Stimulated activated CD4-positive, alpha-beta T cell treated with anti-CD3 and anti-CD28 coated beads, Interleukin-4, amount 100 ng/mL, for 24 hours (primary cell): ENCODE results near the gene KIF7.
"Not testable (repeated sequence)": the region's sequence is repeated elsewhere in the genome, so short reads cannot be mapped to it uniquely, and the experiment has no call there.

Experiments
- DNase-seq: peaks from one replicate; pipeline ENCODE4 v3.0.0-alpha.2; 2020

KIF7 gene

DNA sequence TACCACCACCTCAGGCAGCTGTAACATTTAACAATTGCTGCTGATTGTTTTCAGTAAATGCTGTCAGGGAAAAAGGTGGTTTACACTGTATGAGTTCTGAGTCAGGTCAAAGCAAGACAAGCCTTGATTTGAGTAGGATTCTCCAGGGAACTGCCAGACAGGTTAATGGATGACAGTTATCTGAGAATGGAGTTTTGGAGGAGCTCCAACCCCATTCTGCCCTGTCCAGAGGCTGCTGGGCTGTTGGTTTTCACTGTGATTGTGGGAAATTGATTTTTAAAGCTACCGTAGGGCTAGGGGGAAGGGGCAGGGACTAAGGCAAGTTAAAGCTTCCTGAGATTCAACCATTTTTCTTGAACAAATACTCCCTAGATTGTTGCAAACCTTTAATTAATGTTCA lies 40.1 kb downstream of the KIF7 start:
- no peak for DNase-seq

DNA sequence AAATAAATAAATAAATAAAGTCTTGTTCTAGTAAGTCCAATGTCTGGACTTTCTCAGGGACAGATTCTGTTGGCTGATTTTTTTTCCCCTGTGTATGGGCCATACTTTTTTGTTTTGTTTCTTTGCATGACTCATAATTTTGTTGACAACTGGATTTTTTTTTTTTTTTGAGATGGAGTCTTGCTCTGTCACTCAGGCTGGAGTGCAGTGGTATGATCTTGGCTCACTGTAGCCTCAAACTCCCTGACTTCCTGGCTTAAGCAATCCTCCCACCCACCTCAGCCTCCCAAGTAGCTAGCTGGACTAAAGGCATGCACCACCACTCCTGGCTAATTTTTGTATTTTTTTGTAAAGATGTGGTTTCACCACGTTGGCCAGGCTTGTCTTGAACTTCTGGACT lies 41.1 kb downstream of the KIF7 start:
- no peak for DNase-seq

DNA sequence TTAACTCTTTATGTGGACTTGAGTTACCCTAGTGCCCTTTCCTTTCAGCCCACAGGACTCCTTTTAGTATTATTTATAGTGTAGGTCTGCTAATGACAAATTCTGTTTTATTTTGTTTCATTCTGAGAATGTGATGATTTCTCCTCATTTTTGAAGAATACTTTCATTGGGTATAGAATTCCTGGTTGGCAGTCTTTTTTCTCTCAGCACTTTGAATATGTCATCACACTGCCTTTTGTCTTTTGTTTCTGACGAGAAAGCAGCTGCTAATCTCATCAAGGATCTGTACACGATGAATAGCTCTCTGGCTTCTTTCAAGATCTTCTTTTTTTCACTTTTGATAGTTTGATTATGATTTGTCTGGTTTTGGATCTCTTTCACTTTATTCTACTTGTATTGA lies 42.2 kb downstream of the KIF7 start:
- no peak for DNase-seq

DNA sequence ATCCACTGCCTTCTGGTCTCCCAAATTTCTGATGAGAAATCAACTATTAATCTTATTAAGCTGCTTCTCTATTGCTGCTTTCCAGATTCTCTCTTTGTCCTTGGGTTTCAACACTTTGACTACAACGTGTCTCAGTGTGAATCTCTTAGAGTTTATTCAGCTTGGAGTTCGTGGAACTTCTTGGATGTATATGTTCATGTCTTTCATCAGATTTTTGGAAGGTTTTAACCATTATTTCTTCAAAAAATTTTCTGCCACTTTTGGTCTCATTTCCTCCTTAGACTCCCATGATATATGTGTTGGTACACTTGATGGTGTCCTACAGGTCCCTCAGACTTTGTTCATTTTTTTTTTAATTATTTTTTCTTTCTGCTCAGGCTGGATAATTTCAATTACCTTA lies 44.0 kb downstream of the KIF7 start:
- no peak for DNase-seq

DNA sequence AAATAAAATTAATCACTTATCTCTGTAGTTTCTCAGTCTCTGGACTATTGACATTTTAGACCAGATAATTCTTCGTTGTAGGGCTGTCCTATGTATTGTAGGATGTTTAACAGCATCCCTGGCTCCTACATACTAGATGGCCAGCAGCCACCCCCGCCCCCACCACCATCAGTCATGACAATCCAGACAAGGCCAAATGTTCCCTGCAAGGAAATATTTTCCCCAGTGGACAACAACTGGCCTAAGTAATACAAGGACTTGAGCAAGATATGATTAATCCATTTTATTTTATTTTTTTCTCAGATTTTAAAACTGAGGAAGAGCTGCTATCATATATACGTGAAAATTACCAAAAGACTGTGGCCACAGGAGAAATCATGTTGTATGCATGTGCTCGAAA lies 56.2 kb downstream of the KIF7 start:
- DNase-seq: no peak

DNA sequence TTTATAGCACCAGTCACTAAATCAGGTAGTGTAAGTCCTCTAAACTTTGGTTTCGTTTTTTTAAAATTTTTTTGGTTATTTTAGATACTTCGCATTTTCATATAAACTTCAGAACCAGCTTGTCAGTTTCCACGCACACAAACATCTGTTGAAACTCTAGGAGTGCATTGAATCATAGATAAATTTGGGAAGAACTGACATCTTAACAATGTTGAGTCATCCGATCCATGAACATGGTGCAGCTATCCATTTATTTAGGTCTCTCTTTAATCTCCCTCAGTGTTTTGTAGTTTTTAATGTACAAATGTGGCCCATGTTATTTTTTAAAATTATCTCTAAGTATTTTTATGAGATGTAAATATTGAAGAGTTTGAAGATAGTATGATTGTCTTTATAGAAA lies 62.2 kb downstream of the KIF7 start:
- no peak for DNase-seq

DNA sequence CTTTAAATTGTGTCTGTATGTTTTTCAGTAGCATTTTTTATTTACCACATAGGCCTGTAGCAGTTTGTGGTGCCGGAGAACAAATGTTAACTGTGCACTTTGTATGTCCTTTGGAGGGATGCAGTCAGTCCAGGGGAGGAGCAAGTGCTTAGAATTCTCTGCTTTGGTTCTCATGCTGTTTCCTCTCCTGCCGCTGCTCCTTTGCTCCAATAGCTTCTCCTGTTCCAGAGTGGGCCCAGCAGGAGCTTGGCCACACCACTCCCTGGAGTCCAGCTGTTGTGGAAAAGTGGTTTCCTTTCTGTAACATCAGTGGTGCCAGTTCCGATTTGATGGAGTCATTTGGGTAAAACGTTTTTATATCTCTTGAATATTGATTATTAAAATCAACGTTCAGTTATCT lies 63.4 kb downstream of the KIF7 start:
- DNase-seq: no peak

DNA sequence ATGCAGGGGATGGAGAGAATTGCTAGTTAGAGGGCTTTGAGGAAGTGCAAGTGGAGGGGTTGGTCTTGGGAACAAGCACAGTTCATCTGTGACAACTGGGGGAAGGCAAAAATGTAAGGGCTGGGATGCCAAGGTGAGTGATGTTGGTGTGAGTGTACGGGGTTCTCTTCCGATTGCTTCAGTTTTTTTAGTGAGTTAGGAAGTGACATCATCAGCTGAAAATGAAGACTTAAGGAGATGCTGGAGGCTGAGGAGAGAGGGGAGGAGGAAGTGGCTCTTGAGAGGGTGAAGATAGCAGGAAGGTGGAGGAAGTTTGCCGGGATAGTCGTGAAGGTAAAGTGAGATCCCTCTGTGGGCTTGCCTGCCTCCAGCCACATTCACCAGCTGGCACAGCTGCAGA lies 67.3 kb downstream of the KIF7 start:
- no peak for DNase-seq

DNA sequence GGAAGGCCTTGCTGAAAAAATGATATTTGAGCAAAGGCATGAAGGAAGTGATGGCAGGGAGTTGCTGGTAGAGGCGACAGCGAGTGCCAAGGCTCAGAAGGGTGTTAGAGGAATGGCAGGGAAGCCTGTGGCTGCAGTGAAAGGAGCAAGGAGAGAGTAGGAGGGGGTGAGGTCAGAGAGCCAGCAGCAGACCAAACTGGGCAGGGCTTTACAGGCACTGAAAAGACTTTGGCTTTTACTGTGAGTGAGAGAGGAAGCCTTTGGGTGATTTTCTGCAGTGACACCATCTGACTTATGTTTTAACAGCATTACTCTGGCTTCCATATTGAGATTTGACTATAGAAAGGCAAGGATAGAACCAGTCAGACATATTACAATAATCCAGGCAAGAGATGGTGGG lies 68.6 kb downstream of the KIF7 start:
- DNase-seq: no peak

DNA sequence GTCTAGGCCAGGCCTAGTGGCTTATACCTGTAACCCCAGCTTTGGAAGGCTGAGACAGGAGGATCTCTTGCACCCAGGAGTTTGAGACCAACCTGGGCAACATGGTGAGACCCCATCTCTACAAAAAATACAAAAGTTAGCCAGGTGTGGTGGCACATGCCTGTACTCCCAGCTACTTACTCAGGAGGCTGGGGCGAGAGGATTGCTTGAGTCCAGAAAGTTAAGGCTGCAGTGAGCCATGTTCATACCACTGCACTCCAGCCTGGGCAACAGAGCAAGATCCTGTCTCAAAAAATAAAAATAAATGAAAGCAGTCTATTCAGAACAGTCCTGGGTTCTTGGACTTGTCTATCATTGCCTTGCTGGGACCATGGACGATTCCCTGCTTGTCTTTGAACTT lies 74.5 kb downstream of the KIF7 start:
- DNase-seq: not testable (repeated sequence)

DNA sequence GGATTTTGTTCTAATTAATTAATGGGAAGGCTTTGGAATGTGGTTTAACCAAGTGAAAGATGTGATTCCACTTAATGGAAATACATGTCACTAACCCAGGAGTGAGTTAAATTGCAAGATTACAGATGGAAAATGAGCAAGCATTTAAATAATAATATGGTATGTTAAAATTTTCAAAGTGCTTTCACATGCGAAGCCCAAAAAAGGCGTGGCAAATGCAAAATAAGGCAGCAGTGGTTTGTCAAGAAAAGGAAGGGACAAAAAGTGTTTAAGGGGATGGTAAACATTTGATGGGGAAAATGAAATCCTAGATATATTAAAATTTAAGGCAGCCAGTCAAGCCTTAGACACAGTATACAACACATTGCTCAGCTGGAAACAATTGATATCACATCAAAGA lies 77.1 kb downstream of the KIF7 start:
- no peak for DNase-seq
